HCT116 (cell line): ENCODE measurements around the gene STARD4. TPM values are rescaled to one million over a fixed set of nuclear protein-coding genes. Genes with fewer than 3 reads are reported as not detected.

ENCODE experiments used
- ATAC-seq: fragments of 200-7000 bp; cut with Tn5 transposase; 2 replicates; pipeline ENCODE4 v1.9.1; 2020; ENCODE audit warnings: mild to moderate bottlenecking, moderate library complexity
- BruUV-seq: library from RNA; stranded (reverse); fragments of 400-500 nt; replicated peaks from 2 replicates; lab custom pipeline; 2021; lab: Mats Ljungman, UMichigan
- CTCF ChIA-PET: fragments of 300-600 bp; sonication (Branson Sonifier 250); formaldehyde crosslinking; loops from one replicate; lab custom pipeline; 2021; ENCODE audit warnings: antibody characterized with exemption; lab: Charles Lee
- POLR2A ChIA-PET: fragments of 300-600, 350-600 bp; sonication (Branson Sonifier 250); formaldehyde crosslinking; loops from one replicate; lab custom pipeline; 2021; ENCODE audit warnings: antibody characterized with exemption; lab: Charles Lee
- RAD21 ChIA-PET, 2 experiments: fragments of 300-600 bp; sonication (Branson Sonifier 250); formaldehyde crosslinking; loops; one replicate each; lab custom pipeline; 2023; ENCODE audit warnings: low total read pairs in 2 of 2; ENCODE audit not compliant: uncharacterized antibody in 2 of 2, unreplicated experiment in 2 of 2, low non-redundant PET in 1 of 2; lab: Charles Lee
- DNase-seq: peaks from one replicate; pipeline ENCODE4 v3.0.0-alpha.2; 2010; ENCODE audit warnings: low read depth, low spot score
- H2AFZ ChIP-seq: fragments of 200-600 bp; shearing (Covaris generic), sonication (generic); 2 replicates; pipeline ENCODE4 v1.6.1; 2017; ENCODE audit warnings: low read depth, mixed run types, mixed read lengths, antibody characterized with exemption, low read length; ENCODE audit not compliant: poor library complexity, severe bottlenecking
- H3K27ac ChIP-seq: 2 replicates; pipeline ENCODE4 v1.5.1; 2012; ENCODE audit warnings: low read depth, low read length
- H3K27me3 ChIP-seq: fragments of 200-600 bp; sonication (generic); 2 replicates; pipeline ENCODE4 v1.6.1; 2016; ENCODE audit warnings: mixed run types, low read length, mixed read lengths; ENCODE audit not compliant: insufficient read depth
- H3K36me3 ChIP-seq, 2 experiments: fragments of 200-500 bp in 1 of 2; fragments of 200-600 bp in 1 of 2; sonication (Bioruptor generic) in 1 of 2; sonication (generic) in 1 of 2; 2 replicates each; pipeline versions ENCODE4 v1.5.1 to v1.6.1; 2014 to 2016; ENCODE audit warnings: low read length in 2 of 2, inconsistent platforms in 1 of 2, mixed read lengths in 1 of 2, mixed run types in 1 of 2; ENCODE audit not compliant: insufficient read depth in 2 of 2, control insufficient read depth in 1 of 2
- H3K4me1 ChIP-seq, 2 experiments: fragments of 200-600 bp in 1 of 2; sonication (generic) in 1 of 2; 2 replicates each; pipeline versions ENCODE4 v1.5.1 to v1.6.1; 2012 to 2017; ENCODE audit warnings: low read length in 2 of 2, inconsistent platforms in 1 of 2, mild to moderate bottlenecking in 1 of 2, mixed read lengths in 1 of 2, mixed run types in 1 of 2, moderate library complexity in 1 of 2; ENCODE audit not compliant: insufficient read depth in 2 of 2, control insufficient read depth in 1 of 2
- H3K4me2 ChIP-seq: fragments of 200-600 bp; sonication (generic); 2 replicates; pipeline ENCODE4 v1.6.1; 2017; ENCODE audit warnings: mixed run types, low read length, mixed read lengths
- H3K4me3 ChIP-seq, 2 experiments: fragments of 200-600 bp in 1 of 2; sonication (generic) in 1 of 2; replicated peaks in 1 of 2; 2 replicates each; pipeline ENCODE4 v1.5.1; 2011 to 2016; ENCODE audit warnings: low read length in 2 of 2, control low read depth in 1 of 2, low read depth in 1 of 2, mild to moderate bottlenecking in 1 of 2, mixed read lengths in 1 of 2, mixed run types in 1 of 2
- H3K79me2 ChIP-seq: fragments of 200-600 bp; sonication (generic); 2 replicates; pipeline ENCODE4 v1.6.1; 2017; ENCODE audit warnings: mild to moderate bottlenecking, mixed run types, low read length, moderate library complexity, mixed read lengths; ENCODE audit not compliant: insufficient read depth
- H3K9ac ChIP-seq: fragments of 200-600 bp; sonication (generic); 2 replicates; pipeline ENCODE4 v1.6.1; 2016; ENCODE audit warnings: low read length, mixed read lengths
- H3K9me2 ChIP-seq: fragments of 200-600 bp; sonication (generic), shearing (Covaris generic); 2 replicates; pipeline ENCODE4 v1.6.1; 2017; ENCODE audit warnings: mixed run types, mild to moderate bottlenecking, moderate library complexity; ENCODE audit not compliant: insufficient read depth
- H3K9me3 ChIP-seq, 2 experiments: fragments of 200-500 bp in 1 of 2; fragments of 200-600 bp in 1 of 2; sonication (Bioruptor generic) in 1 of 2; sonication (generic) in 1 of 2; 2 replicates each; pipeline ENCODE4 v1.6.1; 2014 to 2017; ENCODE audit warnings: low read length in 2 of 2, mixed read lengths in 2 of 2, inconsistent platforms in 1 of 2, low read depth in 1 of 2, mild to moderate bottlenecking in 1 of 2, mixed run types in 1 of 2, moderate library complexity in 1 of 2; ENCODE audit not compliant: control insufficient read depth in 1 of 2, insufficient read depth in 1 of 2
- H4K20me1 ChIP-seq: fragments of 200-600 bp; sonication (generic), shearing (Covaris generic); 2 replicates; pipeline ENCODE4 v1.6.1; 2017; ENCODE audit warnings: mixed run types, mild to moderate bottlenecking, moderate library complexity; ENCODE audit not compliant: insufficient read depth
- CBX3 ChIP-seq: IDR thresholded peaks from 2 replicates; pipeline ENCODE4 v1.6.1; 2012; ENCODE audit warnings: low read depth
- CEBPB ChIP-seq: IDR thresholded peaks from 2 replicates; pipeline ENCODE4 v1.6.1; 2012; ENCODE audit warnings: low read depth
- FOSL1 ChIP-seq: IDR thresholded peaks from 2 replicates; pipeline ENCODE4 v1.6.1; 2012; ENCODE audit warnings: low read depth
- POLR2A ChIP-seq: IDR thresholded peaks from 2 replicates; pipeline ENCODE4 v1.7.0; 2011; ENCODE audit warnings: borderline replicate concordance; ENCODE audit not compliant: insufficient read depth, insufficient read length; ENCODE audit errors: extremely low read depth
- POLR2AphosphoS5 ChIP-seq: IDR thresholded peaks from 2 replicates; pipeline ENCODE4 v1.6.1; 2011; ENCODE audit warnings: mild to moderate bottlenecking, low read depth, low read length, moderate library complexity
- SIN3A ChIP-seq: IDR thresholded peaks from 2 replicates; pipeline ENCODE4 v1.6.1; 2012; ENCODE audit warnings: low read depth
- intact Hi-C: fragments of 100-400 bp; cut with micrococcal nuclease; formaldehyde crosslinking; loops from 2 replicates; pipeline ENCODE4 v1.10.0; 2022
- total RNA-seq: library from RNA; stranded (reverse); gene quantifications from one replicate; pipeline ENCODE4 v1.2.1, GENCODE V29; 2021; ENCODE audit not compliant: unreplicated experiment
- TF ChIP-seq, protein P1 (sequence below): IDR thresholded peaks from 2 replicates; pipeline ENCODE4 v1.6.1; 2012

Gene STARD4
- total RNA-seq, 1 experiment from 2014 or later = 44.3 TPM

DNA sequence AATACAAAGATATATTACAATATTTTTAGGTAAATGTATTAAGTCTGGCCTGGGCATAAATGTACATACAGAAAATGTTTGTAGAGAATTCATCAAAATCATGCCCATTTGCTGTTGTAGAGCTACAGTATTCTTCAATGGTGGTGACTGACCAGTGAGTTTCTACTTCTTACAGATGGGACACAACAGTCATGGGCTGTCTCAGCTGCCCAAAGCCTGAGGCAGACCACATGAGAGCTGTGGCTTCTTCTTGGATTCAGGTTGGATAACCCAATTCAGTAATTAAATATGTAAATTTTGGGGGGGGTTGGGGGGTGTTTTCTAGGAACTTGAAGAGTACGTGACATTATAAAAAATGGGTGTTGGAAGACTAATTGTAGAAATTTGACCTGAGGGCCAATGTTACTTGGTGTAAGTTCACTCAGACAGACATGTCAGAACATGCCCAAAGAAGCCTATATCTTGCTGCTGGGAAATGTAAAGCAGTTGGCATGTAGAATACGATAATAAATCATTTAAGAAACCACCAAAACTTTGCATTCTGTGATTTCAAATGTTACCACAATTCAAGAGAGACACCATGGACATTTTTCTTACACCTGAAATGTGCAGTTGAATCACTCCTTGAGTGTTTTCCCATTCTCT is 17.9 kb downstream of the STARD4 start:
- intact Hi-C loops = no loop called here
- Histone ChIP-seq H3K4me2 (no peak overlapping the region), H3K79me2 (no peaks in the 10 kb centered on the region)
- TF ChIP-seq SIN3A (no peak), CBX3 (no peak), POLR2A (no peak), POLR2AphosphoS5 (no peak), FOSL1 (no peak)
- TF ChIP-seq, protein P1, sequence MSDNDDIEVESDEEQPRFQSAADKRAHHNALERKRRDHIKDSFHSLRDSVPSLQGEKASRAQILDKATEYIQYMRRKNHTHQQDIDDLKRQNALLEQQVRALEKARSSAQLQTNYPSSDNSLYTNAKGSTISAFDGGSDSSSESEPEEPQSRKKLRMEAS = no peak
- TF ChIP-seq, all 23 proteins: peak for 0
- H3K27ac ChIP-seq = no peak overlapping the region
- H3K9me2 ChIP-seq = no peaks in the 10 kb centered on the region
- ChIA-PET CTCF (no interaction called here), RAD21 (no interaction called here), POLR2A (no interaction called here)
- H4K20me1 ChIP-seq = no peaks in the 10 kb centered on the region
- H2AFZ ChIP-seq = no peak overlapping the region
- no peak overlapping the region for H3K4me3 ChIP-seq
- H3K36me3 ChIP-seq = peaks cover 2 to 8% of the 10 kb centered on the region in 2 experiments; a peak in 3 of 4 replicates
- H3K9me3 ChIP-seq = no peaks in the 10 kb centered on the region
- BruUV-seq = no TSS peak
- no peaks in the 10 kb centered on the region for H3K4me1 ChIP-seq
- no peaks in the 10 kb centered on the region for H3K27me3 ChIP-seq
- ATAC-seq = no peak
- no peak overlapping the region for H3K9ac ChIP-seq
- DNase-seq = no peak

DNA sequence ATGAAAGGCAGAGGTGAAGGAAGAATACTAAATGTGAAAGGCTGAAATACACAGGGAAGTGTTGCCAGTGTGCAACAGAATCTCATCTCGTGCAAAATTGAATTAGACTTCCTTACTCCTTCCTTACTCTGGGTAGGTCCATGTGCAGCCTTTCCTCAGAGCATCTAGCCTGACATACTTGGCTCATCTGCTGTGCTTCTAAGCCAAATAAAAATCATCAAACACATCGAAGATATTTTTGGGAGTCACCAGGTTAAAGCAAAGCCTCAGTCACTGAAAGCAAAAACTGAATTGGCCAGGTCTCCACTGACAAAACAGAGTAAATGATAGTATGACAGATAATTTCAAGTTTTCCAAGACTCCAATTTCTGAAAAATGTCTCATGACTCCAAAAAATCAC is 19.3 kb downstream of the STARD4 start:
- CTCF ChIA-PET = interaction anchor here (1.6 kb wide), 1 partner anchor 10 kb away, joined by 3 read pairs; no protein-coding TSS in a partner anchor
- no peak overlapping the region for H2AFZ ChIP-seq

More for the DNA sequence above, 19.3 kb downstream of the STARD4 start:
- POLR2A ChIA-PET = no interaction called here
- no TSS peak for BruUV-seq
- DNase-seq (no peak), ATAC-seq (no peak)
- H3K4me2 ChIP-seq = no peak overlapping the region
- no peak overlapping the region for H3K9ac ChIP-seq
- H3K4me3 ChIP-seq = no peak overlapping the region
- peaks cover 0 to 4% of the 10 kb centered on the region in 2 experiments; a peak in 1 of 4 replicates for H3K36me3 ChIP-seq
- no peak overlapping the region for H3K27ac ChIP-seq
- TF ChIP-seq CEBPB = no peak
- no peaks in the 10 kb centered on the region for H3K4me1 ChIP-seq
- intact Hi-C loops = no loop called here
- H3K27me3 ChIP-seq = no peaks in the 10 kb centered on the region
- no peaks in the 10 kb centered on the region for H3K9me3 ChIP-seq
- RAD21 ChIA-PET = no interaction called here
- H3K79me2 ChIP-seq = no peaks in the 10 kb centered on the region
- no peaks in the 10 kb centered on the region for H3K9me2 ChIP-seq
- H4K20me1 ChIP-seq = no peaks in the 10 kb centered on the region
